MCF 10A (cell line): ENCODE data around the gene MC5R. TPM values are rescaled to one million over a fixed set of nuclear protein-coding genes. Genes with fewer than 3 reads are reported as not detected.
A peak's percentile ranks its signal among the peaks of the same experiment; 100 is the strongest.

Experiments used
- BruUV-seq: library from RNA; stranded (reverse); fragments of 400-500 nt; replicated peaks from 2 replicates; lab custom pipeline; 2021; lab: Mats Ljungman, UMichigan
- CTCF ChIA-PET: fragments of 300-600 bp; sonication (Branson Sonifier 250); formaldehyde crosslinking; extraction: SDS; loops from one replicate; lab custom pipeline; 2021; ENCODE audit warnings: antibody characterized with exemption, inconsistent platforms; lab: Yijun Ruan, JAX
- POLR2A ChIA-PET: fragments of 300-600, 350-650 bp; sonication (Branson Sonifier 250); formaldehyde crosslinking; extraction: SDS; loops from one replicate; lab custom pipeline; 2020; ENCODE audit warnings: antibody characterized with exemption, inconsistent platforms; lab: Yijun Ruan, JAX
- DNase-seq: peaks from one replicate; pipeline ENCODE4 v3.0.0-alpha.2; 2018; ENCODE audit not compliant: unreplicated experiment
- H3K27ac Mint-ChIP-seq: one replicate; pipeline ENCODE4 v1.8.0; 2022; ENCODE audit warnings: mild to moderate bottlenecking, low read depth, mixed read lengths; ENCODE audit not compliant: unreplicated experiment
- H3K27me3 Mint-ChIP-seq: one replicate; pipeline ENCODE4 v1.8.0; 2022; ENCODE audit warnings: mixed read lengths; ENCODE audit not compliant: insufficient read depth, unreplicated experiment
- H3K36me3 Mint-ChIP-seq: one replicate; pipeline ENCODE4 v1.8.0; 2022; ENCODE audit warnings: mild to moderate bottlenecking, moderate library complexity, mixed read lengths; ENCODE audit not compliant: insufficient read depth, unreplicated experiment
- H3K4me1 Mint-ChIP-seq: one replicate; pipeline ENCODE4 v1.8.0; 2022; ENCODE audit warnings: mixed read lengths; ENCODE audit not compliant: insufficient read depth, unreplicated experiment
- H3K4me3 Mint-ChIP-seq: one replicate; pipeline ENCODE4 v1.8.0; 2022; ENCODE audit warnings: mild to moderate bottlenecking, moderate library complexity, mixed read lengths; ENCODE audit not compliant: unreplicated experiment
- H3K9me3 Mint-ChIP-seq: one replicate; pipeline ENCODE4 v1.8.0; 2022; ENCODE audit warnings: mixed read lengths; ENCODE audit not compliant: unreplicated experiment
- intact Hi-C: fragments of 100-400 bp; cut with micrococcal nuclease; formaldehyde crosslinking; loops from 2 replicates; pipeline ENCODE4 v1.14.1; 2022
- total RNA-seq: library from RNA; stranded (reverse); gene quantifications from 2 replicates; pipeline ENCODE4 v1.2.3, GENCODE V29; 2022
- TF ChIP-seq, protein P1 (sequence below): fragments of 200-600 bp; IDR thresholded peaks from one replicate; pipeline ENCODE4 v1.8.0; 2022; ENCODE audit warnings: antibody characterized with exemption, mild to moderate bottlenecking; ENCODE audit not compliant: unreplicated experiment

The MC5R gene
- total RNA-seq, 1 experiment from 2014 or later = not detected

DNA sequence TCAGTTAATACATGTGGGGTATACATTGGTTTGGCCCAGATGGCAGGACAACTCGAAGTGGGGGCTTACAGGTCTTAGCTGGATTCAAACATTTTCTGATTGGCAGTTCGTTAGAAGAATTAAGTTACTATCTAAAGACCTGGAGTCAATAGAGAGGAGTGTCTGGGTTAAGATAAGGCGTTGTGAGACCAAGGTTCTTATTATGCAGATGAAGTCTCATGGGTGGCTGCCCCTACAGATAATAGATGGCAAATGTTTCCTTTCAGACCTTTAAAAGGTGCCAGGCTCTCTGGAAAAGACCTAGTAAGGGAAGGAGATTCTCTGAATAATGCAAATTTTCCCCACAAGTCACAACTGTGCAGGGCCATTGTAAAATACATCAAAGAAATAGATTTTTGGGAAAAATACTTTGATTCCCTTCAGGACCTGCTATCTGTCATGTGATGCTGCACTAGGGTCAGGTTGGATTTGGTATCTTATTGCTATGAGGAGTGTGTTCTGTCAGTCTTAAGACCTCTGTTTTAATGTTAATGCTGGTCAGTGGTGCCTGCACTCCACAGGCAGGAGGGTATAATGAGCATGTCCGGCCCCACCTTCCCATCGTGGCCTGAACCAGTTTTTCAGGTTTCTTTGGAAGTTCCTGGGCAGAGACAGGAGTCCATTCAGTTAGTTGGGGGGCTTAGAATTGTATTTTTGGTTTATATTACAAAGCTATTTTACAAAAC is 14.3 kb upstream of the MC5R start:
- CTCF ChIA-PET = interaction anchor here (0.9 to 11.9 kb wide), 4 partner anchors 12 to 606 kb away, joined by 3 to 124 read pairs (median 4); no protein-coding TSS in a partner anchor
- POLR2A ChIA-PET = no interaction called here
- Mint-ChIP-seq H3K27me3 (no peaks in the 10 kb centered on the region), H3K27ac (no peak overlapping the region), H3K4me1 (peaks cover 6% of the 10 kb centered on the region), H3K9me3 (no peaks in the 10 kb centered on the region), H3K4me3 (no peak overlapping the region), H3K36me3 (no peaks in the 10 kb centered on the region)
- TF ChIP-seq, protein P1, sequence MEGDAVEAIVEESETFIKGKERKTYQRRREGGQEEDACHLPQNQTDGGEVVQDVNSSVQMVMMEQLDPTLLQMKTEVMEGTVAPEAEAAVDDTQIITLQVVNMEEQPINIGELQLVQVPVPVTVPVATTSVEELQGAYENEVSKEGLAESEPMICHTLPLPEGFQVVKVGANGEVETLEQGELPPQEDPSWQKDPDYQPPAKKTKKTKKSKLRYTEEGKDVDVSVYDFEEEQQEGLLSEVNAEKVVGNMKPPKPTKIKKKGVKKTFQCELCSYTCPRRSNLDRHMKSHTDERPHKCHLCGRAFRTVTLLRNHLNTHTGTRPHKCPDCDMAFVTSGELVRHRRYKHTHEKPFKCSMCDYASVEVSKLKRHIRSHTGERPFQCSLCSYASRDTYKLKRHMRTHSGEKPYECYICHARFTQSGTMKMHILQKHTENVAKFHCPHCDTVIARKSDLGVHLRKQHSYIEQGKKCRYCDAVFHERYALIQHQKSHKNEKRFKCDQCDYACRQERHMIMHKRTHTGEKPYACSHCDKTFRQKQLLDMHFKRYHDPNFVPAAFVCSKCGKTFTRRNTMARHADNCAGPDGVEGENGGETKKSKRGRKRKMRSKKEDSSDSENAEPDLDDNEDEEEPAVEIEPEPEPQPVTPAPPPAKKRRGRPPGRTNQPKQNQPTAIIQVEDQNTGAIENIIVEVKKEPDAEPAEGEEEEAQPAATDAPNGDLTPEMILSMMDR = no peak
- no peak for DNase-seq
- intact Hi-C loops = loop anchor here (5.0 kb wide), 2 partner anchors 252 to 278 kb away; no protein-coding TSS in a partner anchor
- no TSS peak for BruUV-seq

DNA sequence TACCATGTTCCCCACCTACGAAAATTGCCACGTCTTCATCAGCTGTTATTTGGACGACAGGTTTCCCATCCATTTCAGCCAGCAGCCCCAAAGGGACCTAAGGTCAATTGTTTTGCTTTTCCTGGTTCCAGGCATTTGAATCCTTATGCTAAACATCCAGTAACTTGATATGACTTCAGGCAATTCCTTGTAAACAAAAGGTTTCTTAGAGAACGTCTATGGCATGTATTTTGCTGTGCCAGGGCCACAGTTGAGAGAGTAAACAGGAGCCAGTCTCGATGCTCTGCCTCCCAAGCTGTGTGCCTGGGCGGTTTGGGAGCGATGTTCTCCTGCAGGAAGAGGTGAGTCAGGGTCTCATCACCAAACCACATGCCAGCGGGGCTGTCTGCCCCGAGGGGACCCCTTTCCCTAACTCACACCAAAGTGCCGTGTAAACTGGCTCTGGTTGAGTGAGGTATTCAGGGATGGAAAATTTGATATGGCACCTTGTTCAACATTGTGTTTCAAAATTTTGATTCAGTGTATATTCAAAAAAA is 12.9 kb upstream of the MC5R start:
- H3K27ac Mint-ChIP-seq = no peak overlapping the region
- H3K4me3 Mint-ChIP-seq = no peak overlapping the region
- H3K36me3 Mint-ChIP-seq = no peaks in the 10 kb centered on the region
- ChIA-PET CTCF (interaction anchor here (0.6 to 11.9 kb wide), 8 partner anchors 8 to 1038 kb away, joined by 3 to 124 read pairs (median 16); partner anchors contain the start of gene MC5R), POLR2A (no interaction called here)
- intact Hi-C loops = loop anchor here (5.0 kb wide), 2 partner anchors 254 to 276 kb away; no protein-coding TSS in a partner anchor
- no peaks in the 10 kb centered on the region for H3K9me3 Mint-ChIP-seq
- H3K27me3 Mint-ChIP-seq = no peaks in the 10 kb centered on the region
- DNase-seq = no peak
- TF ChIP-seq, protein P1 = no peak
- no TSS peak for BruUV-seq
- H3K4me1 Mint-ChIP-seq = peaks cover 6% of the 10 kb centered on the region

DNA sequence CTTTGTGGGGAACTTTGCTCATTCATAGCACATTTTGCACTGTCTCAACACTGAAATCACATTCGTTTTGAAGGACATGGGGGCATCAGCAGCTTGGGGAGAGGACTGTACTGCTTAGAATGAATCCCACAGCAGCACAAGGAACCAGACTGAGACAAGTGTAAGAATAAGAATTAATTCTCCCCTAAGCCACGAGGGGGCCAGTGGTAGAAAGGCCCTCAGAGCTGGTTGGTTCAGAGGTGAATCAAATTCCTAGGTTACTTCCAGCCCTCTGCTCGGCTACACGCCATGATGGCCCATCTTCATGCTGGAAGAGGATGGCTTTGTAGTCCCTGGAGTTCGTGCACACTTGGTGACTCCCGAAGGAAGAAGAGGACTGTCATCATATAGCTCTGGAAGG is 12.0 kb upstream of the MC5R start:
- intact Hi-C loops = loop anchor here (5.0 kb wide), 2 partner anchors 255 to 275 kb away; no protein-coding TSS in a partner anchor
- no peak overlapping the region for H3K4me3 Mint-ChIP-seq
- H3K36me3 Mint-ChIP-seq = no peaks in the 10 kb centered on the region
- no peaks in the 10 kb centered on the region for H3K9me3 Mint-ChIP-seq
- CTCF ChIA-PET = interaction anchor here (0.5 to 11.9 kb wide), 21 partner anchors 9 to 596 kb away, joined by 3 to 124 read pairs (median 5); partner anchors contain the start of gene MC5R
- peaks cover 6% of the 10 kb centered on the region for H3K4me1 Mint-ChIP-seq
- no peaks in the 10 kb centered on the region for H3K27me3 Mint-ChIP-seq
- no TSS peak for BruUV-seq
- POLR2A ChIA-PET = interaction anchor here (0.8 kb wide), 1 partner anchor 42 kb away, joined by 3 read pairs; no protein-coding TSS in a partner anchor
- DNase-seq = peak; percentile 24
- TF ChIP-seq, protein P1 = peak; percentile 28
- no peak overlapping the region for H3K27ac Mint-ChIP-seq

DNA sequence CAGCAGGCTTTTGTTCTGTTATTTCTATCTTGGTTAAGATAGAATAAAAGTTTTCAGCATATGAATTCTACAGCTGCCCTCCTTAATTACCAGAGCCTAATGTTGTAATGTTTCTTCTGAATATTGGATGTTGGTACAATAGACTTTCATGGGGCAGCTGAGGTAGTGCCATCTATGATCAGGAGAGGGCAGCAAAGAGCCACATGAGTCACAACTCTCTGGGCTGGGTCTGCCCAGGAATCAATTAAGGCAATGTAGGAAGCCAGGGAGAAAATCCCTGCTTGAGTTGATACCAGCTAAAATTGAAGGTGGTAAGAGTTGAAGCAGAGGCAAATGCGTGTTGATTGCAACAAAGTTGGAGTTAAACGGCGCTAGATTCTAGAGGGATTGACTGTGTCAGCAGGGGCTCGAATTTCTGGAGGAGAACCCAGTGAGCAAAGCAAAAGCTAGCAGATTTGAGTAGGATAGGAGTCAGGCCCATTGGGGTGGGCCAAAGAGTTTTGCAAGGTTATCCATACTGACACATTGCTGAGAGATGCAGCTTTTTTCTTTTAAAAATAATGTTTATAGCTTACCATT is 10.6 kb upstream of the MC5R start:
- CTCF ChIA-PET = interaction anchor here (0.6 to 11.9 kb wide), 37 partner anchors 9 to 731 kb away, joined by 3 to 124 read pairs (median 4); partner anchors contain the start of gene MC5R
- peak; percentile 74 for DNase-seq
- TF ChIP-seq, protein P1 = peak; percentile 85
- Mint-ChIP-seq H3K9me3 (no peaks in the 10 kb centered on the region), H3K36me3 (no peaks in the 10 kb centered on the region), H3K4me3 (no peak overlapping the region), H3K27me3 (no peaks in the 10 kb centered on the region), H3K4me1 (peaks cover 6% of the 10 kb centered on the region), H3K27ac (no peak overlapping the region)
- POLR2A ChIA-PET = no interaction called here
- intact Hi-C loops = loop anchor here (5.0 kb wide), 2 partner anchors 256 to 274 kb away; no protein-coding TSS in a partner anchor
- BruUV-seq = no TSS peak
